GM12865 (cell line): Measurements from ENCODE around the gene PCLO.

Experiments used
- DNase-seq: peaks from one replicate; pipeline ENCODE4 v3.0.0; 2010; ENCODE audit warnings: low read depth
- H3K4me3 ChIP-seq: 2 replicates; pipeline ENCODE4 v1.5.1; 2011; ENCODE audit warnings: mild to moderate bottlenecking, low read depth, low read length, control low read depth
- CTCF ChIP-seq: IDR thresholded peaks from 2 replicates; pipeline ENCODE4 v1.5.1; 2011; ENCODE audit warnings: low read length, control low read depth, low read depth, inconsistent platforms; ENCODE audit not compliant: insufficient read depth; ENCODE audit errors: missing control alignments

PCLO gene

GRCh38 chr7:83143107-83143506 lies 19.6 kb downstream of the PCLO start:
- no peak for DNase-seq
- no peak for TF ChIP-seq CTCF

DNA sequence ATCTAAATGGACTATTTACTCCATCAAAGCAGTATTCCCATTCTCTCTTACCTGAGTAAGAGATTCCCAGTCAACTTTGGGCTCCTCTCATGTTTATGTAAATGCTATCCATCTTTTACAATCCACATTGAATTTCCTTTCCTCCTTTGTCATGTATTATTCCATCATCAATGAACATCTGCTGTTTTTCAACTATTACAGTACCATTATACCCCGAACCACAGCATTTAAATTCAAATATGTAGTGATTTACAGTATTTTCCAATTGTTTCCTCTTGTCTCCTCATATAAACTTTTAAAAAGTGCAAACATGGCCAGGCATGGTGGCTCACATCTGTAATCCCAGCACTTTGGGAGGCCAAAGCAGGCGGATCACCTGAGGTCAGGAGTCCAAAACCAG lies 20.3 kb downstream of the PCLO start:
- no peak overlapping the region for H3K4me3 ChIP-seq
- DNase-seq: no peak
- TF ChIP-seq CTCF: no peak

More at GRCh38 chr7:83143107-83143506, 19.6 kb downstream of the PCLO start:
- no peak overlapping the region for H3K4me3 ChIP-seq

- H3K4me3 ChIP-seq: no peak overlapping the region
- no peak for TF ChIP-seq CTCF
- no peak for DNase-seq
Observed at GRCh38 chr7:83141927-83142326, 20.8 kb downstream of the PCLO start.

GRCh38 chr7:83130623-83131545 lies 31.8 kb downstream of the PCLO start:
- H3K4me3 ChIP-seq: no peak overlapping the region
- no peak for DNase-seq
- no peak for TF ChIP-seq CTCF

DNA sequence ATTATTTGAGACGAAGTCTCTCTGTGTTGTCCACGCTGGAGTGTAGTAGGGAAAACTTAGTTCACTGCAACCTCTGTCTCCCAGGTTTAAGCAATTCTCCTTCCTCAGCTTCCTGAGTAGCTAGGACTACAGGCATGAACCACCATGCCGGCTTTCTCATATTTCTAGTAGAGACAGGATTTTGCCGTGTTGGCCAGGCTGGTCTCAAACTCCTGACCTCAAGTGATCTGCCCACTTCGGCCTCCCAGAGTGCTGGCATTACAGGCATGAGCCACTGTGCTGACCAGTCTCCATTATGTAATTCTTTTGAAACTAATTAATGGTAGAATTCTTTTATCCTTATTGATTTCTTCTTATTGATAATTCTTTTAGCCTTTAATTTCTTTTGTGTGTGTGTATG lies 32.5 kb downstream of the PCLO start:
- no peak for DNase-seq
- no peak overlapping the region for H3K4me3 ChIP-seq
- TF ChIP-seq CTCF: no peak

DNA sequence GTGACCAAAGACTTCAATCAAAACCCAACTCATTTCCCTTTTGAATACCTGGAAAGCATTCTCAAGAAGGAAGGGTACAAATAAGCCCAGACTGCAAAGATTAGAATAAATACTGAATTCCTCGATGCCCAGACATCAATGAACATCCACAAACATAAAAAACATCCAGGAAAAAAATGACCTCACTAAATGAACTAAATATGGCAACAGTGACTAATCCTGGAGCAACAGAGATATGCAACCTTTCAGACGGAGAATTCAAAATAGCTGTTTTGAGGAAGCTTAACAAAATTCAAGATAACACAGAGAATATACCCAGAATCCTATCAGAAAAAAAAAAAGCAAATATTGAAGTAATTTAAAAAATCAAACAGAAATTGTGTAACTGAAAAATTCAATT lies 43.2 kb downstream of the PCLO start:
- TF ChIP-seq CTCF: no peak
- DNase-seq: no peak
- no peak overlapping the region for H3K4me3 ChIP-seq

DNA sequence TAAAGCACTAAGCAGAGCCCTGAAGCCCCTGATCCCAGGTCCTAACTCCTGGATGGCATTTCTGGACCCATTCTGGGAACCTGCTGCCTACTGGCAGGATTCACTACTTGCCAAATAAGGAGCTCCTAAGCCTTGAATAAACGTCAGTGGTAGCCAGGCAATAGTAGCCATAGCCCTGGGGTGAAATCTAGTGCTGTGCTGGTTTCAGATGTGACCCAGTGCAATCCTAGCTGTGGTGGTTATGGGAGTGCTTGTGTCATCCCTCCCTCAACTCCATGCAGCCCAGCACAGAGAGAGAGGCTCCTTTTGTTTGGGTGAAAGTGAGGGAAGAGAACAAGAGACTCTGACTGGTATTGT lies 43.7 kb downstream of the PCLO start:
- no peak overlapping the region for H3K4me3 ChIP-seq
- no peak for DNase-seq
- TF ChIP-seq CTCF: no peak
